Muscle of leg (tissue), 11 donors: ENCODE results near the gene GREB1. TPM values are rescaled to one million over a fixed set of nuclear protein-coding genes. Genes with fewer than 3 reads are reported as not detected.

ENCODE experiments used
- DNase-seq: peaks from one replicate; pipeline ENCODE4 v3.0.0; 2013
- H3K27ac ChIP-seq: one replicate; pipeline ENCODE4 v1.5.1; 2013; ENCODE audit warnings: mild to moderate bottlenecking, low read length, control low read depth
- H3K27me3 ChIP-seq: one replicate; pipeline ENCODE4 v1.6.1; 2013; ENCODE audit warnings: low read length; ENCODE audit not compliant: control insufficient read depth, insufficient read depth
- H3K36me3 ChIP-seq: one replicate; pipeline ENCODE4 v1.6.1; 2013; ENCODE audit warnings: low read length; ENCODE audit not compliant: control insufficient read depth, insufficient read depth
- H3K4me1 ChIP-seq: one replicate; pipeline ENCODE4 v1.6.1; 2013; ENCODE audit warnings: low read length; ENCODE audit not compliant: control insufficient read depth, insufficient read depth
- H3K4me3 ChIP-seq: one replicate; pipeline ENCODE4 v1.5.1; 2013; ENCODE audit warnings: low read length, control low read depth
- H3K9me3 ChIP-seq: replicated peaks from 2 replicates; pipeline ENCODE4 v1.6.1; 2013; ENCODE audit warnings: low read depth, low read length; ENCODE audit not compliant: control insufficient read depth
- WGBS: methylation state at CpG from one replicate; pipeline ENCODE4 v1.1.5; 2013; ENCODE audit warnings: missing lambda C conversion rate; ENCODE audit not compliant: insufficient coverage; 5-methylcytosine and 5-hydroxymethylcytosine counted together
- polyA plus RNA-seq, 8 donors: library from polyadenylated mRNA; unstranded; fragments of 120-200 nt; gene quantifications; one replicate each; pipeline versions ENCODE4 v1.2.1 to v1.2.3, GENCODE V29; 2013; ENCODE audit warnings: inconsistent platforms in 1 of 8, low replicate concordance in 1 of 8; ENCODE audit not compliant: insufficient read length in 8 of 8, insufficient read depth in 1 of 8
- total RNA-seq: library from RNA; stranded (reverse); fragments of 120-200 nt; gene quantifications from one replicate; pipeline ENCODE4 v1.2.4, GENCODE V29; 2013

The GREB1 gene
- total and polyA plus RNA-seq, 9 donors, result 6.5 to 14.4 (median 10.5) TPM

- 80% methylated on average over 11 of the region's 11 CpGs for WGBS
- DNase-seq, result no peak
- no peak overlapping the region for H3K4me3 ChIP-seq
- H3K9me3 ChIP-seq, result no peaks in the 10 kb centered on the region
- H3K36me3 ChIP-seq, result peaks cover 53% of the 10 kb centered on the region
- H3K27me3 ChIP-seq, result no peaks in the 10 kb centered on the region
- no peaks in the 10 kb centered on the region for H3K4me1 ChIP-seq
- no peak overlapping the region for H3K27ac ChIP-seq
These were observed 102.9 kb downstream of the GREB1 start for GRCh38 chr2:11636593-11637295.

- Histone ChIP-seq H3K4me1 (no peaks in the 10 kb centered on the region), H3K9me3 (no peaks in the 10 kb centered on the region), H3K36me3 (peaks cover 50% of the 10 kb centered on the region), H3K4me3 (no peak overlapping the region), H3K27me3 (no peaks in the 10 kb centered on the region), H3K27ac (no peak overlapping the region)
- WGBS, result 92% methylated on average over 15 of the region's 15 CpGs
- no peak for DNase-seq
These were observed 103.7 kb downstream of the GREB1 start for GRCh38 chr2:11637546-11637945.

GRCh38 chr2:11639503-11639902 lies 105.7 kb downstream of the GREB1 start:
- WGBS, result 77% methylated on average over 5 of the region's 5 CpGs
- H3K4me1 ChIP-seq, result no peaks in the 10 kb centered on the region
- no peak overlapping the region for H3K27ac ChIP-seq

GRCh38 chr2:11640132-11640531 lies 106.3 kb downstream of the GREB1 start:
- H3K4me3 ChIP-seq, result no peak overlapping the region
- no peak for DNase-seq
- H3K9me3 ChIP-seq, result no peaks in the 10 kb centered on the region
- no peaks in the 10 kb centered on the region for H3K27me3 ChIP-seq
- 94% methylated on average over 27 of the region's 27 CpGs for WGBS
- H3K36me3 ChIP-seq, result peaks cover 38% of the 10 kb centered on the region
- H3K27ac ChIP-seq, result no peak overlapping the region
- H3K4me1 ChIP-seq, result no peaks in the 10 kb centered on the region

More at GRCh38 chr2:11639503-11639902, 105.7 kb downstream of the GREB1 start:
- Histone ChIP-seq H3K9me3 (no peaks in the 10 kb centered on the region), H3K36me3 (peaks cover 44% of the 10 kb centered on the region), H3K27me3 (no peaks in the 10 kb centered on the region), H3K4me3 (no peak overlapping the region)
- no peak for DNase-seq

- no peaks in the 10 kb centered on the region for H3K4me1 ChIP-seq
- H3K27me3 ChIP-seq, result no peaks in the 10 kb centered on the region
- H3K4me3 ChIP-seq, result no peak overlapping the region
- 78% methylated on average over 6 of the region's 7 CpGs for WGBS
- no peaks in the 10 kb centered on the region for H3K9me3 ChIP-seq
- H3K27ac ChIP-seq, result no peak overlapping the region
- peaks cover 27% of the 10 kb centered on the region for H3K36me3 ChIP-seq
- DNase-seq, result no peak
These were observed 109.1 kb downstream of the GREB1 start for GRCh38 chr2:11642972-11643371.

- no CpG with 5 or more reads among the region's 3 CpGs for WGBS
- Histone ChIP-seq H3K9me3 (no peaks in the 10 kb centered on the region), H3K36me3 (peaks cover 20% of the 10 kb centered on the region), H3K27me3 (no peaks in the 10 kb centered on the region), H3K4me3 (no peak overlapping the region), H3K4me1 (no peaks in the 10 kb centered on the region), H3K27ac (no peak overlapping the region)
- DNase-seq, result no peak
These were observed 110.4 kb downstream of the GREB1 start for GRCh38 chr2:11644293-11644692.

GRCh38 chr2:11646530-11646929 lies 112.7 kb downstream of the GREB1 start:
- H3K27me3 ChIP-seq, result no peaks in the 10 kb centered on the region
- H3K4me1 ChIP-seq, result no peaks in the 10 kb centered on the region
- DNase-seq, result no peak
- WGBS, result 92% methylated on average over 3 of the region's 3 CpGs
- H3K36me3 ChIP-seq, result peaks cover 8% of the 10 kb centered on the region
- no peak overlapping the region for H3K4me3 ChIP-seq
- H3K27ac ChIP-seq, result no peak overlapping the region
- no peaks in the 10 kb centered on the region for H3K9me3 ChIP-seq

- no peak for DNase-seq
- Histone ChIP-seq H3K4me1 (no peaks in the 10 kb centered on the region), H3K27ac (no peak overlapping the region), H3K9me3 (no peaks in the 10 kb centered on the region), H3K4me3 (no peak overlapping the region), H3K27me3 (no peaks in the 10 kb centered on the region), H3K36me3 (peaks cover 1% of the 10 kb centered on the region)
- 40% methylated on average over 1 of the region's 7 CpGs for WGBS
These were observed 114.2 kb downstream of the GREB1 start for GRCh38 chr2:11647834-11648600.

GRCh38 chr2:11649093-11649492 lies 115.2 kb downstream of the GREB1 start:
- H3K4me3 ChIP-seq, result no peak overlapping the region
- H3K36me3 ChIP-seq, result no peaks in the 10 kb centered on the region
- no peaks in the 10 kb centered on the region for H3K4me1 ChIP-seq
- H3K27me3 ChIP-seq, result no peaks in the 10 kb centered on the region
- 64% methylated on average over 2 of the region's 2 CpGs for WGBS
- no peak for DNase-seq
- no peak overlapping the region for H3K27ac ChIP-seq
- no peaks in the 10 kb centered on the region for H3K9me3 ChIP-seq

GRCh38 chr2:11651856-11652548 lies 118.2 kb downstream of the GREB1 start:
- Histone ChIP-seq H3K36me3 (no peaks in the 10 kb centered on the region), H3K27ac (no peak overlapping the region), H3K4me1 (no peaks in the 10 kb centered on the region), H3K9me3 (no peaks in the 10 kb centered on the region), H3K27me3 (no peaks in the 10 kb centered on the region), H3K4me3 (no peak overlapping the region)
- WGBS, result 30% methylated on average over 2 of the region's 5 CpGs
- DNase-seq, result no peak
